Measurements from ENCODE around the gene EXOG.

The EXOG gene

DNA sequence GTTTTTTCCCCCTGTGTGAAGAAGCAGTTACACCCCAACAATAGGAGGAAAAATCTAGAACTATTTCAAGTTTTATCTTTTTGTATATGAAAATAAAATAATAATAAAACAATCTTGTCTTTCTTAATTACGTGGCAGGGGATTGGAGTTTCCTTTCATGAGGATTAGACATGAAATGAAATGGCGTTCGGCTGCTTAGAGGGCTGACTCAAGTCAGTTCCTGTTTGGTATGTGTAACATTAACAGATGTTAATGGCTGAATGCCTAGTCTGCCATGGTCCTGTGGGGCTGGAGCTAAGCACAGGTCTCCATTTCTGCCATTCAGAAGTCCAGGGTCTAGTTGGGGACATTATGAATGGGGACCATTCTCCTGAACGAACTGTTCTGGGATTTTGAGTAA, 3.1 kb upstream of the EXOG start:
- DNase-seq (ENCODE audit: low spot score), result no peak

DNA sequence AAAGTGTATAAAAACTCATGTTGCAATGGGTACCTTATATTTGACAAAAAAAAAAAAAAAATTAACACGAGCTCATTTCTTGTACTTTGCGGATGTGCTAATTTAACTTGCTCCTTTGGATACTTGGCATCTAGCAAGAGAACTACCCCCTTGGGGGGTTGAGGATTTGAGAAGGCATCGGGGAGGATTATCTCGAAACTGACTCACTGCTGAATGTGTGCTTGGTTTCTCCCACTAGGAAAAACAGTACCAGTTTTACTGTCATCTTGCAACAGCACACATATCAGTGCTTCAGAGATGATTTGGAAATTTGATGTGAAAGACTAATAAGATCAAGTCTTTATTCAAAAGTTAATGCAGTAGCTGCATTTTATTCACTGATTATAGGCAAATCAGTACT, 891 bp downstream of the EXOG start:
- no peak for DNase-seq (ENCODE audit: low spot score)
- no peak for TF ChIP-seq CTCF (IDR thresholded peaks at IDR 0.05; ENCODE audit: extremely low read depth, missing control alignments)

More for the DNA sequence above, 3.1 kb upstream of the EXOG start:
- no peak for TF ChIP-seq CTCF (IDR thresholded peaks at IDR 0.05; ENCODE audit: extremely low read depth, missing control alignments)

- no peak for DNase-seq (ENCODE audit: low spot score)
- no peak for TF ChIP-seq CTCF (IDR thresholded peaks at IDR 0.05; ENCODE audit: extremely low read depth, missing control alignments)
Measured at GRCh38 chr3:38500688-38501417, 4.7 kb downstream of the EXOG start.

GRCh38 chr3:38507120-38507519, 11.0 kb downstream of the EXOG start:
- DNase-seq (ENCODE audit: low spot score), result peak; percentile 49

DNA sequence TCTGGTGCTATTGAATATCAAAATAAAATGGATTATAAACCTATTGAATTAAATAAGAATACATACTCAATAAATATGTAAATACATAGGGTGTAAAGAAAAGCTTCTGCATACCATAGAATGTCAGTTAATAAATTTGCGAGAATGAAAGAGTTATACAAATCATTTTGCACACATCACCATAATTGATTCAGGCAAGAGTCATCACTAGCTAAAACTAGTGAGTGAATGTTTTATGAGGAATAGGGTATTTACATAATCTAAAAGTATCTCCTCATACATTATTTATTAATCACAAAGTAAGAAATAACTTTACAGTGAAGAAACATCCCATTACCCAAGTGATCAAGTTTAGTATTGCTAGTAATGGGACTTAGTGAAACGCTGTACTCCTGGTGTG, 13.6 kb downstream of the EXOG start:
- no peak for TF ChIP-seq CTCF (IDR thresholded peaks at IDR 0.05; ENCODE audit: extremely low read depth, missing control alignments)
- DNase-seq (ENCODE audit: low spot score), result no peak

More at GRCh38 chr3:38507120-38507519, 11.0 kb downstream of the EXOG start:
- no peak for TF ChIP-seq CTCF (IDR thresholded peaks at IDR 0.05; ENCODE audit: extremely low read depth, missing control alignments)

DNA sequence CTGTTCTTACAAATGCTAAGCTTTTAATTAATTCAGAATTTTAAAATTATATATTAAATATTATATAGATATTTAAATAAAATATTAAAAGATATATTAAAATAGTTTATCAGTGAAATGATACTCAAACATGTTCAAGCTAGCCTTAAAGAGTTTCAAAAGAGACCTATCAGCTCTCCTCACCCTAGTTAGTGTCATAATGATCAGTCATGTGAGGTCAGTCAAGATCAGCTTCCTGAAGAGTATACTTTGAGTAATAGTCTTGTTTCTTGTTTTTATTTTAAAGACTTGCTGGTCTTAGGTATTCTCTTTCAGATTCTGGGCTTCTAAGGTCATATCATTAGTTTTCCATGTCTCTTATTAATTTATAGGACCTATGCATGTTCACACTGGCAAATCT, 14.5 kb downstream of the EXOG start:
- DNase-seq (ENCODE audit: low spot score), result no peak
- TF ChIP-seq CTCF (IDR thresholded peaks at IDR 0.05; ENCODE audit: extremely low read depth, missing control alignments), result no peak

- TF ChIP-seq CTCF (IDR thresholded peaks at IDR 0.05; ENCODE audit: extremely low read depth, missing control alignments), result no peak
- no peak for DNase-seq (ENCODE audit: low spot score)
Measured at GRCh38 chr3:38511546-38511945, 15.4 kb downstream of the EXOG start.

All from GM20000 (cell line).